Lung (tissue), 12 donors: ENCODE data around the gene SFTPD. TPM values are rescaled to one million over a fixed set of nuclear protein-coding genes. Genes with fewer than 3 reads are reported as not detected.
"Not testable (repeated sequence)": the region's sequence is repeated elsewhere in the genome, so short reads cannot be mapped to it uniquely, and the experiment has no call there.

Source experiments
- ATAC-seq: fragments of 200-7000 bp; cut with Tn5 transposase; one replicate; pipeline ENCODE4 v1.9.1; 2020; ENCODE audit warnings: moderate number of reproducible peaks; ENCODE audit not compliant: insufficient read depth, low FRiP score
- DNase-seq, 3 donors: peaks; one replicate each; pipeline ENCODE4 v3.0.0-alpha.2; 2013 to 2017
- H3K27ac ChIP-seq, 2 donors: one replicate each; pipeline ENCODE4 v1.5.1; 2013; ENCODE audit warnings: mild to moderate bottlenecking in 2 of 2, moderate library complexity in 2 of 2, control low read depth in 1 of 2, inconsistent platforms in 1 of 2, low read depth in 1 of 2, low read length in 1 of 2
- H3K27me3 ChIP-seq, 3 donors: one replicate each; pipeline ENCODE4 v1.5.1; 2013; ENCODE audit warnings: low read length in 2 of 3; ENCODE audit not compliant: control insufficient read depth in 3 of 3, insufficient read depth in 3 of 3
- H3K36me3 ChIP-seq, 4 donors: one replicate each; pipeline ENCODE4 v1.5.1; 2013; ENCODE audit warnings: low read length in 4 of 4, mild to moderate bottlenecking in 1 of 4, moderate library complexity in 1 of 4; ENCODE audit not compliant: control insufficient read depth in 4 of 4, insufficient read depth in 4 of 4
- H3K4me1 ChIP-seq, 5 donors: one replicate each; pipeline ENCODE4 v1.5.1; 2013; ENCODE audit warnings: low read length in 5 of 5, mild to moderate bottlenecking in 2 of 5, moderate library complexity in 1 of 5; ENCODE audit not compliant: control insufficient read depth in 5 of 5, insufficient read depth in 5 of 5
- H3K4me3 ChIP-seq: one replicate; pipeline ENCODE4 v1.5.1; 2013; ENCODE audit warnings: mild to moderate bottlenecking, control low read depth, moderate library complexity
- H3K9ac ChIP-seq, 2 donors: one replicate each; pipeline ENCODE4 v1.5.1; 2013; ENCODE audit warnings: low read length in 2 of 2, control low read depth in 1 of 2; ENCODE audit not compliant: insufficient read depth in 1 of 2
- H3K9me3 ChIP-seq, 4 donors: one replicate each; pipeline ENCODE4 v1.5.1; 2013; ENCODE audit warnings: low read length in 3 of 4, mild to moderate bottlenecking in 1 of 4, moderate library complexity in 1 of 4; ENCODE audit not compliant: control insufficient read depth in 4 of 4, insufficient read depth in 3 of 4
- WGBS, 2 donors: extraction: QIAGEN DNeasy Blood & Tissue Kit; methylation state at CpG; one replicate each; pipeline ENCODE4 v1.1.7; 2013; 5-methylcytosine and 5-hydroxymethylcytosine counted together
- polyA plus RNA-seq, 2 donors: library from polyadenylated mRNA; stranded (reverse); fragments of 200-250 nt; gene quantifications; one replicate each; pipeline ENCODE4 v1.2.1, GENCODE V29; 2013
- total RNA-seq, 2 donors: library from RNA; depleted of rRNA in 1 of 2; stranded (reverse); fragments of >200 nt in 1 of 2; gene quantifications; one replicate each; pipeline ENCODE4 v1.2.1, GENCODE V29; 2014 to 2021
- TF ChIP-seq, protein P1 (sequence below): IDR thresholded peaks from 2 replicates; pipeline ENCODE4 v1.5.1; 2012; ENCODE audit warnings: mild to moderate bottlenecking; ENCODE audit errors: control extremely low read depth, extremely low read depth
- donor health status: control.
- donor health status: control.
- donor health status: Bipolar disorder and iron deficiency.
- donor health status: healthy.
- donor health status: DM: yes; HTN: yes; CAD: no.

SFTPD gene
- total and polyA plus RNA-seq, 4 donors, result 216 to 661 (median 635) TPM

DNA sequence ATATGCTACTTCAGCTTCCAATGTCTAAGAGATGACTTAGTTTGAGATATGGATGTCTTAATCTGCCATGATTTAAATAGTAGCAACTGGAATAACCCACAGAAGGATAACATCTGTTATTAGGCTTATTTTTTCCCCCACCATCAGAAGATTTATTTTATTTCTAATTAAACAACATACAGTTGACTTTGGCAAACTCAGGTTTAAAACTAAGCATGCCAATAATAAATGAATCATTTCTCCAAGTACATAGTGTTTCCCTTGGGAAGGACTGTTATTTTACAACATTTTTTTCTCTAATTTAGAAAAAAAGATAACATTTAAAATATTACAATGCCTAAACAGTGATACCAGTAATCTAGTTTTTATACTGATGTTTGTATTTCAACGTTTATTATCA, 58.4 kb downstream of the SFTPD start:
- ATAC-seq, result no peak
- TF ChIP-seq, protein P1, sequence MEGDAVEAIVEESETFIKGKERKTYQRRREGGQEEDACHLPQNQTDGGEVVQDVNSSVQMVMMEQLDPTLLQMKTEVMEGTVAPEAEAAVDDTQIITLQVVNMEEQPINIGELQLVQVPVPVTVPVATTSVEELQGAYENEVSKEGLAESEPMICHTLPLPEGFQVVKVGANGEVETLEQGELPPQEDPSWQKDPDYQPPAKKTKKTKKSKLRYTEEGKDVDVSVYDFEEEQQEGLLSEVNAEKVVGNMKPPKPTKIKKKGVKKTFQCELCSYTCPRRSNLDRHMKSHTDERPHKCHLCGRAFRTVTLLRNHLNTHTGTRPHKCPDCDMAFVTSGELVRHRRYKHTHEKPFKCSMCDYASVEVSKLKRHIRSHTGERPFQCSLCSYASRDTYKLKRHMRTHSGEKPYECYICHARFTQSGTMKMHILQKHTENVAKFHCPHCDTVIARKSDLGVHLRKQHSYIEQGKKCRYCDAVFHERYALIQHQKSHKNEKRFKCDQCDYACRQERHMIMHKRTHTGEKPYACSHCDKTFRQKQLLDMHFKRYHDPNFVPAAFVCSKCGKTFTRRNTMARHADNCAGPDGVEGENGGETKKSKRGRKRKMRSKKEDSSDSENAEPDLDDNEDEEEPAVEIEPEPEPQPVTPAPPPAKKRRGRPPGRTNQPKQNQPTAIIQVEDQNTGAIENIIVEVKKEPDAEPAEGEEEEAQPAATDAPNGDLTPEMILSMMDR, result no peak
- 61 to 75% methylated on average over 1 of the region's 1 CpG for WGBS, 2 donors
- DNase-seq, result no peak
- no peaks in the 10 kb centered on the region for H3K9me3 ChIP-seq
- no peak overlapping the region for H3K4me3 ChIP-seq
- no peaks in the 10 kb centered on the region for H3K27me3 ChIP-seq
- no peak overlapping the region for H3K9ac ChIP-seq
- no peaks in the 10 kb centered on the region for H3K4me1 ChIP-seq
- no peak overlapping the region for H3K27ac ChIP-seq
- H3K36me3 ChIP-seq, result no peaks in the 10 kb centered on the region

DNA sequence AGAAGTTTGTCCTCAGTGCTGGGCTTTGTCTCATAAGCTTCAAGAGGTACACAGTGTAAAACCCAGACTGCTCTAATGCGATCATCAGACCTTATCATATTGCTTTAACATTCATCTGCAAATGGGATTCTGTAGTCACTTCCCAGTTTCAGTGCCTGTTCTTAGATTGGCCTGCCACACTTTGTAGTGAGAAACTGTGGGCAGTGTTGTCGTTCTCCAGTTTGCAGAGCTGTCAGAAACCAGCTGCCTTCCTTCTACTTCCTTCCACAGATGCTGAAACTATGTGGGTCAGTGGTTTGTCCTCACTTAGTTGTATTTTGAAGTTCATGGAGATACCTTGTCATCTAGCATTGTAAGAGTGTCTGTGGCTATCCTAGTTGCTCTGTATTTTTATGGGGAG, 59.9 kb downstream of the SFTPD start:
- not testable (repeated sequence) for H3K4me1 ChIP-seq, ATAC-seq, H3K9ac ChIP-seq, H3K9me3 ChIP-seq, H3K27ac ChIP-seq, H3K36me3 ChIP-seq, H3K4me3 ChIP-seq, H3K27me3 ChIP-seq
- WGBS, 2 donors, result 45 to 64% methylated on average over 2 of the region's 2 CpGs
- peak in 1 of 3 donors; percentile 16 for DNase-seq

Other genes with a start within 250 kb of the SFTPD start
- gene NUTM2B, start 245.9 kb downstream of the SFTPD start, total RNA-seq, result 1 to 10 TPM in 1 of 2 donors, under 1 TPM in 1; 0.31 to 1.3 TPM
- gene NUTM2B, start 245.9 kb downstream of the SFTPD start, polyA plus RNA-seq, result 1 to 10 TPM in 1 of 2 donors, under 1 TPM in 1; 0.07 to 1.7 TPM
- gene NUTM2E, start 122.4 kb downstream of the SFTPD start, total RNA-seq, result 1 to 10 TPM in 1 of 2 donors, under 1 TPM in 1; 0.31 to 1.1 TPM
- gene NUTM2E, start 122.4 kb downstream of the SFTPD start, polyA plus RNA-seq, result under 1 TPM; 0.71 to 0.85 TPM
- gene TMEM254, start 129.6 kb upstream of the SFTPD start, total RNA-seq, result 10 to 100 TPM; 22.1 to 25.8 TPM
- gene TMEM254, start 129.6 kb upstream of the SFTPD start, polyA plus RNA-seq, result 10 to 100 TPM; 14.0 to 15.1 TPM
- gene PLAC9, start 183.6 kb upstream of the SFTPD start, total RNA-seq, result 10 to 100 TPM; 12.1 to 53.1 TPM
- gene PLAC9, start 183.6 kb upstream of the SFTPD start, polyA plus RNA-seq, result 10 to 100 TPM; 11.8 to 34.7 TPM